Colonic mucosa (tissue), 4 donors: Measurements from ENCODE around the gene AP1S2. TPM values are rescaled to one million over a fixed set of nuclear protein-coding genes. Genes with fewer than 3 reads are reported as not detected.

Experiments used
- DNase-seq: peaks from one replicate; pipeline ENCODE4 v3.0.0-alpha.2; 2020
- H3K27ac ChIP-seq: fragments of 200-600 bp; one replicate; pipeline ENCODE4 v1.8.0; 2021
- H3K27me3 ChIP-seq: fragments of 200-600 bp; one replicate; pipeline ENCODE4 v1.8.0; 2021
- H3K36me3 ChIP-seq: fragments of 200-600 bp; one replicate; pipeline ENCODE4 v1.8.0; 2021
- H3K4me1 ChIP-seq: fragments of 200-600 bp; one replicate; pipeline ENCODE4 v1.8.0; 2021; ENCODE audit warnings: mild to moderate bottlenecking
- H3K4me3 ChIP-seq: fragments of 200-600 bp; one replicate; pipeline ENCODE4 v1.8.0; 2021
- H3K9ac ChIP-seq, 2 donors: one replicate each; pipeline ENCODE4 v1.7.0; 2013; ENCODE audit warnings: control low read depth in 2 of 2, low read depth in 2 of 2, low read length in 2 of 2
- H3K9me3 ChIP-seq: fragments of 200-600 bp; one replicate; pipeline ENCODE4 v1.8.0; 2021
- CTCF ChIP-seq: fragments of 200-600 bp; IDR thresholded peaks from one replicate; pipeline ENCODE4 v1.8.0; 2022; ENCODE audit warnings: antibody characterized with exemption, mild to moderate bottlenecking
- intact Hi-C: fragments of 100-400 bp; cut with DNase I; formaldehyde crosslinking; loops from one replicate; pipeline ENCODE4 v1.14.1; 2022
- total RNA-seq, 2 donors: library from RNA; stranded (reverse); fragmentation: NEBNext Ultra II Directional in 1 of 2; extraction: Animal tissue kit (Norgen Biotek cat#: 25700) in 1 of 2; gene quantifications; one replicate each; pipeline ENCODE4 v1.2.1, GENCODE V29; 2021
- donor health status: healthy.
- donor health status: DM: no; HTN: no; CAD: no.
- donor health status: DM: no; HTN: no; CAD: no.

The AP1S2 gene
- total RNA-seq, 2 donors from 2014 or later = 10.9 to 20.7 TPM

- no peaks in the 10 kb centered on the region for H3K27me3 ChIP-seq
- intact Hi-C loops = no loop called here
- H3K4me3 ChIP-seq = no peak overlapping the region
- TF ChIP-seq CTCF = no peak
- no peak for DNase-seq
- H3K4me1 ChIP-seq = peaks cover 14% of the 10 kb centered on the region
- H3K9ac ChIP-seq = no peak overlapping the region
- no peak overlapping the region for H3K27ac ChIP-seq
- no peaks in the 10 kb centered on the region for H3K36me3 ChIP-seq
- no peaks in the 10 kb centered on the region for H3K9me3 ChIP-seq
Measured at GRCh38 chrX:15786915-15787314, 67.7 kb downstream of the AP1S2 start.

- Histone ChIP-seq H3K27ac (no peak overlapping the region), H3K4me3 (no peak overlapping the region), H3K9ac (no peak overlapping the region), H3K9me3 (no peaks in the 10 kb centered on the region), H3K36me3 (no peaks in the 10 kb centered on the region), H3K27me3 (no peaks in the 10 kb centered on the region), H3K4me1 (peaks cover 6% of the 10 kb centered on the region)
- intact Hi-C loops = no loop called here
- DNase-seq = no peak
- no peak for TF ChIP-seq CTCF
Measured at GRCh38 chrX:15785176-15785750, 69.3 kb downstream of the AP1S2 start.

GRCh38 chrX:15781961-15782699 lies 72.5 kb downstream of the AP1S2 start:
- no peaks in the 10 kb centered on the region for H3K4me1 ChIP-seq
- H3K27me3 ChIP-seq = no peaks in the 10 kb centered on the region
- H3K9me3 ChIP-seq = no peaks in the 10 kb centered on the region
- intact Hi-C loops = no loop called here
- no peak for DNase-seq
- no peak overlapping the region for H3K9ac ChIP-seq
- H3K27ac ChIP-seq = no peak overlapping the region
- no peak for TF ChIP-seq CTCF
- H3K36me3 ChIP-seq = no peaks in the 10 kb centered on the region
- no peak overlapping the region for H3K4me3 ChIP-seq

Other genes with a start within 250 kb of the AP1S2 start
- gene CLTRN, start 190.0 kb downstream of the AP1S2 start, total RNA-seq = under 1 TPM in 1 of 2 donors, not detected in 1; 0.35 TPM
- 1 to 10 TPM; 5.2 to 5.7 TPM for gene CA5B, start 116.5 kb downstream of the AP1S2 start, total RNA-seq
- 1 to 10 TPM; 7.9 to 8.4 TPM for gene ZRSR2, start 64.3 kb downstream of the AP1S2 start, total RNA-seq